SK-N-SH treated with all-trans-retinoic acid at 6 μM for 48 hours (cell line): ENCODE measurements around the gene GRM4.

Source experiments
- ATAC-seq: fragments of 200-7000 bp; cut with Tn5 transposase; 3 replicates; pipeline ENCODE4 v1.9.1; 2020; ENCODE audit warnings: mild to moderate bottlenecking, moderate library complexity
- ARNTL ChIP-seq: fragments of 450-650 bp; formaldehyde crosslinking; IDR thresholded peaks from 2 replicates; pipeline ENCODE4 v1.5.0; 2020; ENCODE audit warnings: low read depth, mild to moderate bottlenecking, moderate library complexity, borderline replicate concordance
- BACH2 ChIP-seq: fragments of 250-450 bp; sonication (Bioruptor Pico); IDR thresholded peaks from 2 replicates; pipeline ENCODE4 v1.9.0; 2021; ENCODE audit warnings: mild to moderate bottlenecking, borderline replicate concordance
- CREB5 ChIP-seq: fragments of 250-450 bp; sonication (Bioruptor Pico); IDR thresholded peaks from 2 replicates; pipeline ENCODE4 v1.5.1; 2020; ENCODE audit warnings: low read depth, mild to moderate bottlenecking, moderate library complexity
- CSDC2 ChIP-seq: fragments of 250-450 bp; sonication (Bioruptor Pico); IDR thresholded peaks from 2 replicates; pipeline ENCODE4 v1.5.0; 2020; ENCODE audit warnings: mild to moderate bottlenecking, moderate library complexity
- ESRRG ChIP-seq: fragments of 250-450 bp; sonication (Bioruptor Pico); IDR thresholded peaks from 2 replicates; pipeline ENCODE4 v1.6.1; 2021; ENCODE audit warnings: mild to moderate bottlenecking
- GLIS3 ChIP-seq: fragments of 250-450 bp; sonication (Bioruptor Pico); IDR thresholded peaks from 2 replicates; pipeline ENCODE4 v1.5.0; 2020; ENCODE audit warnings: mild to moderate bottlenecking, moderate library complexity
- OSR1 ChIP-seq: fragments of 250-450 bp; sonication (Bioruptor Pico); IDR thresholded peaks from 2 replicates; pipeline ENCODE4 v1.8.0; 2022; ENCODE audit warnings: moderate library complexity, mild to moderate bottlenecking, inconsistent platforms
- PATZ1 ChIP-seq: fragments of 250-450 bp; sonication (Bioruptor Pico); IDR thresholded peaks from 2 replicates; pipeline ENCODE4 v1.8.0; 2020; ENCODE audit warnings: mild to moderate bottlenecking, moderate library complexity, borderline replicate concordance
- POU6F1 ChIP-seq: fragments of 250-450 bp; sonication (Bioruptor Pico); IDR thresholded peaks from 2 replicates; pipeline ENCODE4 v1.8.0; 2021; ENCODE audit warnings: low read depth, mild to moderate bottlenecking, moderate library complexity, borderline replicate concordance
- RARB ChIP-seq: fragments of 250-450 bp; sonication (Bioruptor Pico); IDR thresholded peaks from 2 replicates; pipeline ENCODE4 v1.8.0; 2021; ENCODE audit warnings: mild to moderate bottlenecking, moderate library complexity
- SNAI2 ChIP-seq: fragments of 250-450 bp; sonication (Bioruptor Pico); IDR thresholded peaks from 2 replicates; pipeline ENCODE4 v1.5.0; 2020; ENCODE audit warnings: mild to moderate bottlenecking, moderate library complexity
- TOX ChIP-seq: fragments of 250-450 bp; sonication (Bioruptor Pico); IDR thresholded peaks from 2 replicates; pipeline ENCODE4 v1.8.0; 2021; ENCODE audit warnings: mild to moderate bottlenecking, moderate library complexity, borderline replicate concordance
- TSHZ2 ChIP-seq: fragments of 250-450 bp; sonication (Bioruptor Pico); IDR thresholded peaks from 2 replicates; pipeline ENCODE4 v1.5.0; 2020; ENCODE audit warnings: mild to moderate bottlenecking, moderate library complexity
- ZFP3 ChIP-seq: fragments of 250-450 bp; sonication (Bioruptor Pico); IDR thresholded peaks from 2 replicates; pipeline ENCODE4 v1.5.0; 2020; ENCODE audit warnings: mild to moderate bottlenecking, moderate library complexity
- ZFP30 ChIP-seq: fragments of 450-650 bp; formaldehyde crosslinking; IDR thresholded peaks from 2 replicates; pipeline ENCODE4 v1.5.0; 2022; ENCODE audit warnings: mild to moderate bottlenecking, moderate library complexity
- ZNF565 ChIP-seq: fragments of 450-650 bp; formaldehyde crosslinking; conservative IDR thresholded peaks from 2 replicates; pipeline ENCODE4 v1.5.0; 2020; ENCODE audit warnings: low read depth, mild to moderate bottlenecking, moderate library complexity
- TF ChIP-seq, protein P1 (sequence below): fragments of 250-450 bp; sonication (Bioruptor Pico); IDR thresholded peaks from 2 replicates; pipeline ENCODE4 v1.5.1; 2021; ENCODE audit warnings: mild to moderate bottlenecking, moderate library complexity

GRM4 gene

GRCh38 chr6:34172961-34173775 lies 27.3 kb upstream of the GRM4 start:
- TF ChIP-seq CREB5 (CRISPR knock-in tag) = no peak
- no peak for TF ChIP-seq ZFP3 (CRISPR knock-in tag)
- no peak for TF ChIP-seq PATZ1 (CRISPR knock-in tag)
- no peak for TF ChIP-seq ZNF565 (CRISPR knock-in tag)
- TF ChIP-seq, protein P1, sequence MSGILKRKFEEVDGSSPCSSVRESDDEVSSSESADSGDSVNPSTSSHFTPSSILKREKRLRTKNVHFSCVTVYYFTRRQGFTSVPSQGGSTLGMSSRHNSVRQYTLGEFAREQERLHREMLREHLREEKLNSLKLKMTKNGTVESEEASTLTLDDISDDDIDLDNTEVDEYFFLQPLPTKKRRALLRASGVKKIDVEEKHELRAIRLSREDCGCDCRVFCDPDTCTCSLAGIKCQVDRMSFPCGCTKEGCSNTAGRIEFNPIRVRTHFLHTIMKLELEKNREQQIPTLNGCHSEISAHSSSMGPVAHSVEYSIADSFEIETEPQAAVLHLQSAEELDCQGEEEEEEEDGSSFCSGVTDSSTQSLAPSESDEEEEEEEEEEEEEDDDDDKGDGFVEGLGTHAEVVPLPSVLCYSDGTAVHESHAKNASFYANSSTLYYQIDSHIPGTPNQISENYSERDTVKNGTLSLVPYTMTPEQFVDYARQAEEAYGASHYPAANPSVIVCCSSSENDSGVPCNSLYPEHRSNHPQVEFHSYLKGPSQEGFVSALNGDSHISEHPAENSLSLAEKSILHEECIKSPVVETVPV (CRISPR knock-in tag) = no peak
- no peak for TF ChIP-seq GLIS3 (CRISPR knock-in tag)
- no peak for TF ChIP-seq SNAI2 (CRISPR knock-in tag)
- TF ChIP-seq CSDC2 (CRISPR knock-in tag) = no peak
- TF ChIP-seq BACH2 (CRISPR knock-in tag) = no peak
- TF ChIP-seq OSR1 = no peak
- no peak for TF ChIP-seq ZFP30 (CRISPR knock-in tag)
- TF ChIP-seq TOX (CRISPR knock-in tag) = no peak
- ATAC-seq = no peak

- no peak for TF ChIP-seq OSR1
- no peak for TF ChIP-seq SNAI2 (CRISPR knock-in tag)
- TF ChIP-seq ESRRG (CRISPR knock-in tag) = no peak
- no peak for TF ChIP-seq POU6F1 (CRISPR knock-in tag)
- TF ChIP-seq BACH2 (CRISPR knock-in tag) = no peak
- no peak for TF ChIP-seq GLIS3 (CRISPR knock-in tag)
- no peak for TF ChIP-seq PATZ1 (CRISPR knock-in tag)
- no peak for TF ChIP-seq TSHZ2 (CRISPR knock-in tag)
- TF ChIP-seq ARNTL = no peak
- TF ChIP-seq CREB5 (CRISPR knock-in tag) = no peak
- no peak for TF ChIP-seq RARB (CRISPR knock-in tag)
Measured at GRCh38 chr6:34170346-34170745, 24.5 kb upstream of the GRM4 start.

More at GRCh38 chr6:34170346-34170745, 24.5 kb upstream of the GRM4 start:
- no peak for ATAC-seq
